DMS53 treated with DMSO at 0.1 percent for 48 hours (cell line): ENCODE measurements around the gene POLN.
A peak's percentile ranks its signal among the peaks of the same experiment; 100 is the strongest.

Experiments used
- DNase-seq: peaks from one replicate; lab custom pipeline; 2025; ENCODE audit not compliant: unreplicated experiment; lab: John Stamatoyannopoulos, UW

Gene POLN

GRCh38 chr4:2252530-2253091 lies 10.7 kb upstream of the POLN start:
- DNase-seq = no peak

GRCh38 chr4:2251795-2252529 lies 10.0 kb upstream of the POLN start:
- no peak for DNase-seq

- no peak for DNase-seq
Observed at GRCh38 chr4:2251073-2251794, 9.3 kb upstream of the POLN start.

GRCh38 chr4:2250357-2251072 lies 8.6 kb upstream of the POLN start:
- no peak for DNase-seq

- DNase-seq = no peak
Observed at GRCh38 chr4:2249526-2250356, 7.8 kb upstream of the POLN start.

- no peak for DNase-seq
Observed at GRCh38 chr4:2248821-2249261, 6.9 kb upstream of the POLN start.

- no peak for DNase-seq
Observed at GRCh38 chr4:2248044-2248780, 6.3 kb upstream of the POLN start.

- no peak for DNase-seq
Observed at GRCh38 chr4:2247128-2248043, 5.5 kb upstream of the POLN start.

GRCh38 chr4:2246384-2247127 lies 4.6 kb upstream of the POLN start:
- DNase-seq = no peak

GRCh38 chr4:2245787-2246275 lies 3.9 kb upstream of the POLN start:
- no peak for DNase-seq

GRCh38 chr4:2245057-2245786 lies 3.3 kb upstream of the POLN start:
- no peak for DNase-seq

GRCh38 chr4:2243681-2244380 lies 1.9 kb upstream of the POLN start:
- DNase-seq = peak; percentile 10

- DNase-seq = no peak
Observed at GRCh38 chr4:2241003-2241402, 918 bp downstream of the POLN start.

GRCh38 chr4:2236944-2237666 lies 4.8 kb downstream of the POLN start:
- DNase-seq = no peak

GRCh38 chr4:2231082-2231481 lies 10.8 kb downstream of the POLN start:
- no peak for DNase-seq

- DNase-seq = no peak
Observed at GRCh38 chr4:2226261-2226660, 15.7 kb downstream of the POLN start.
